GM19043 (cell line): ENCODE measurements around the gene KRT81.
"Not testable (repeated sequence)": the region's sequence is repeated elsewhere in the genome, so short reads cannot be mapped to it uniquely, and the experiment has no call there.

Experiments used
- ATAC-seq: cut with Tn5 transposase; IDR thresholded peaks from one replicate; pipeline ENCODE4 v1.9.1; 2021; ENCODE audit warnings: low read depth; ENCODE audit not compliant: unreplicated experiment

KRT81 gene

DNA sequence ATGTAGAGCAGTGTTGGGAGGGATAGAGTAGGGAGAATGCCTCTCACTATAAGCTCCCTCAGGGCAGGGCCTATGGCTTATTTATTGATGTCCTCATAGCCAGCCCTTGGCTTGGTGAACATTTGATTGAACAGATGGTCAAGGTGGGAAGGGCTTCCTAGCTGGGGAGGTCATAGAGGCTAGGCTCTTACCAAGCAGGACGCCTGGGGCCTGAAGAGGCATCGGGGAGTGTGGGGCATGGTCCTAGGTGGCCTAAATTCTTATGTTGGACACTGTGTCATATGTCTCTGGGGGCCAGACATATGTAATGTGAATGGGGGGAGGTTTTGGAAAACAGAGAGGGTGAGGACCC, 34.8 kb downstream of the KRT81 start:
- ATAC-seq, result no peak

DNA sequence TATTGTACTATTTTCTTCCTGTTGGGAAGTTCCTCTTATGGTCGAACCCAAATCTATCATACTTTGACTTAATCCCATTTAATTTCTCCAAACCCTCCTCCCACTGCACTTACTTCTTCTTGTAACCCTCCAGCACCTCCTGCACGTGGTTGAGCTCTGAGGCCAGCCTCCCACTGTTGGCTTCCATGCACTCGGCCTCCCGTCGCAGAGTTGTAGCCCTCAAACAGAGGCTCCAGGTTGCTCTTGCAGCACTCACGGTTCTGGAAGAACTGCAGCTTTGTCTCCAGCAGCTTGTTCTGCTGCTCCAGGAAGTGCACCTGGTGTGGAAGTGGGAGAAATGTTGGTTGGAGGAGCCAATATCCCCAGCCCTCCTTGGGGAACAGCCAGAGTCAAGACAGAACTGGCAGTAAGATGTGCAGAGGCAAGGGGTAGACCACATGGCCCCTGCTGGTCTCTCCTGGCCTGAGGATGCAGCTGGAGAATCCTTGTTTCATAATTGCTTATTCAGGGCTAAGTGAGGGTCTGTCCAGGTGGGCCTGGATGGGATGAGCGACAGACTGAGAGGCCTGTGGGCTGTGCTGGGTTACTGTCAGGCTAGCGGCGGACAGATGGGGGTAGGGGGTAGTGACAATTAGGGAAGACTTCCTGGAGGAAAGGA, 35.3 kb downstream of the KRT81 start:
- ATAC-seq, result no peak

DNA sequence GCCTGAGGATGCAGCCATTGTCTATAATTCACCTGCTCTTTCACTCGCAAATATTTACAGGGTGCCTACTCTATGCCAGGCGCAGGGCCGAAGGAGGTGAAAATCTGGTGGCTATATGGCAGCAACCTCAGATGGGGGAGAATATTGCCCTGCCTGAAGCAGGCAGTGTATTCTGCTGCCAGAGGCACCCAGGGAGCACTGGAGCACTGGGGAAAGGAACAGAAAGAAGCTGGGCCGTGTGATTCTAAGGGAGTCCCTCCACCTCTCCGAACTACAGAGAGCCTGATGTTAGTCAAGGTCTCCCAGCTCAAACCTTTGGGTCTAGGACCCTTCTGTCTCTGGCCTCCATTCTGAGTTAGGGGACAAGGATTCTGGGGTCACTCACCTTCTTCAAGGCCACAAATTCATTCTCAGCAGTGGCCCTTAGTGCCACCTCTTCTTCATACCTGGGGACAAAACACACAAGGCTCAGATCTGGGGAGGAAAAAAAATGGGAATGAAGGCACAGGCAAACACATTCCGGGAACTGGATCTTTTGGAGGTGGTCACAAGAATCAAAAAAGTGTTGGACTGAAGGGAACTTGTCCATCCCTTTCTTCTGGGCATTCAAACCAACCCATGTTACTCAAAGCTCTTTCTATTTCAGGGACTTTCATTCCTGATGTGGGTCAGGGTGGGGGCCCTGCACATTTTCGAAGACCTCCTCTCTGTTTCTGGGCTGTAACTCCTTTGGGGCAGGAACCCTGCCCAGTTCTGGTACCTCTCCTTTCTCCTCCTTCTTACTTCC, 36.2 kb downstream of the KRT81 start:
- ATAC-seq, result no peak

DNA sequence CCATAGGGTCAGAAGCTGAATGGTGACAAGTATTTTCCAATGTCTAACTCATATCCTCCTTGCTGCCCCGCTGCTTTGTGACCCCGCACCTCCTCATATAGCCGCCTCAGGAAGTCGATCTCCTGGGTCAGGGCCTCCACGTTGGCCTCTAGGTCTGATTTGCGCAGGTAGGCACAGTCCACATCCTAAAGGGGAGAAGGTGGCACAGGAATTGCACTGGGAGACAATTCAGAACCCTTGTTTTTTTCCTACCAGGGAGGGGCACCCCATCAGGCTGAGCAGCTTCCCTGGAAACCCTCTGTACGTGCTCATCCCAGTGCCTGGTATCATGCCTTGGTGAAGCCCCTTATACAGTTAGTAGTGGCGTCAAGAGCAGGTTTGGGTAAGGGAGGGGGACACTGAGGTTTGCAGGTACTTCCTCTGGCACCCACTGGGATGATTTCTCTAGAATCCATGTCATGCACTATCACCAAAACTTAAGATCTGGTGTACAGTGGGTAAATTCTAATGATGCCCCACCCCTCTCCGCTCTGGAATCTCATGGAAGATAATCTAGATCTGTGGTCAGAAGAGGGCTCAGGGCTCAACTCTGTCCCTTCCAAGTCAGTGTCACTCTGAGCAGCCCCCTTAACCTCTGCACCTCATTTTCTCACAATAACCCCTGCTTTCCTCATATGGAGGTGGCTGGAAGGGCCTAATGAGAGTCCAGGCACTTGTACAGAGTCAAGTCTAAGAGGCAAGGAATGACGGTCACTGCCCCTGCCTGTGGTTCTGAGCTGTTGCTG, 37.0 kb downstream of the KRT81 start:
- ATAC-seq, result no peak

DNA sequence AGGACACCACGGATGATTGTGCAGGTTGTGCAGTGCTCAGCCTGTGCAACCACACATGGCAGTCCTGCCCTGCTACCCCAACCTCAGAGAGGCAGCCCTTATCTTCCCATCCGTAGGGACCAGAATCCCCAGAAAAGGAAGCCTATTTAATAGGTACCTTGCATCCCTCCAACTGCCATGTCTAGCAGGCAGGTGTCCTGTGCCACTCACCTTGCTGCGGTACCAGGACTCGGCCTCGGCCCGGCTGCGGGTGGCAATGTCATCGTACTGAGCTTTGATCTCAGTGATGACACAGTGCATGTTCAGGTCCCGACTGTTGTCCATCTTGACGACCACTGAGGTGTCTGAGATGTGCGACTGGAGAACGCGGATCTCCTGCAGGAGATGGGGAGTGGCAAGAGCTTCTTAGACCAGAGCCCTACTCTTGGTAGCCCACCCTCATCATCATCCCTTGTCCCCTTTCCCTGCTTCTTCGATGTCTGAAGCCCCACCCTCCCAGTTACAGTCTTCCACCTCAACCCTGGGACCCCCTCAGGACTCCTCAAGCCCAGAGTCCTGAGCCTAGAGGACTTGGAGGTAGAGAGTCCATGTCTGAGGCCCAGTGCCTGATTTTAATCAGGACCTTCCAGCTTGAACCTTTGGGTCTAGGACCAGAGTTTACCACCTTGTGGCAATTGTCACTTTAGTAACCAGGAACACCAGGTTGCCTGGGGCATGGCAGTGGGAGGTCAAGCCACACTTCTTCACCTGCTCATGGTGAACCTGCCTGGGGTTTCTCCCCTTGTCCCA, 37.7 kb downstream of the KRT81 start:
- ATAC-seq, result no peak

DNA sequence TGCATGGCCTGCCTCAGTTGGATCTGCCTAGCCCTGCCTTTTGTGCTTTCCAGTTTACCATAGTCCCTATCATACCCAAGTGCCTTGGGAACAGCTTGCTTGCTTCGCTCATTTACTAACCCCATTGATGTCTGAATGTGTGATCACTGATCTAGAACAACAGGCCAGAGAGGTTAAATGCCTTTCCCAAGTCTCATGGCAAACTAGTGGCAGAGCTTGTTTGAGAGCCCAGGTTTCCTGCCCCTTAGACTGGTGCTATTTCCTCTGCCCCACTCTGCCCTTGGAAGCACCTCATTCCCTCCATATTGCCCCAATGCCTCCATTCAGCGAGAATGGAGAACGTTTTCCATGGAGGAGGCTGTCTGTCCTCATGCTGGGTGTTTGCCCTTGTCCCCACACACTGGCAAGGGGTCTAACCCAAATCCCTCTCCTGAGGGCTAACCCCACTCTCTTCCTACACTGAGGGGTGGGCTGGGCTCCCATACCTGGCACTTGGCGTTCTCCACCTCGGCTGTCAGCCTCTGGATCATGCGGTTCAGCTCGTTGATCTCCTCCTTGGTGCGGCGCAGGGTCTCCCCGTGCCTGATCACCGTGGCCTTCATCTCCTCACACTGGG, 38.5 kb downstream of the KRT81 start:
- no peak for ATAC-seq

DNA sequence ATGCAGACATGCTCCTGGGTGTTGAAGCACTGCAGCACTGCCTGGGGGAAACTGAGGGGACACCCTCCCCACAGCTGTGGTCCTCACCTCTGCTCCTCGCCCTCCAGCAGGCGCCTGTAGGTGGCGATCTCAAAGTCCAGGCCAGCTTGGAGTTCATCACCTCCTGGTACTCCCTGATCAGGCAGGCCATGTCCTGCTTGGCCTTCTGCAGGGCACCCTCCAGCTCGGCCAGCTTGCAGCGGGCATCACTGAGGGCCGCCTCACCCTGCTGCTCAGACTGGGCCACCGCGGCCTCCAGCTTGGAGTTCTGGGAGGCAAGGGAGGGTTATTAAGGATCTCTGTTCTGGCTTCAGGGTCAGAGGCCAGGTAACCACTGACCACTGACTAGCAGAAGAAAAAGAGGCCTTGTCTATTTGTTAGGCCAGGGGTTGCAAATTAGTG, 39.1 kb downstream of the KRT81 start:
- ATAC-seq, result not testable (repeated sequence)

DNA sequence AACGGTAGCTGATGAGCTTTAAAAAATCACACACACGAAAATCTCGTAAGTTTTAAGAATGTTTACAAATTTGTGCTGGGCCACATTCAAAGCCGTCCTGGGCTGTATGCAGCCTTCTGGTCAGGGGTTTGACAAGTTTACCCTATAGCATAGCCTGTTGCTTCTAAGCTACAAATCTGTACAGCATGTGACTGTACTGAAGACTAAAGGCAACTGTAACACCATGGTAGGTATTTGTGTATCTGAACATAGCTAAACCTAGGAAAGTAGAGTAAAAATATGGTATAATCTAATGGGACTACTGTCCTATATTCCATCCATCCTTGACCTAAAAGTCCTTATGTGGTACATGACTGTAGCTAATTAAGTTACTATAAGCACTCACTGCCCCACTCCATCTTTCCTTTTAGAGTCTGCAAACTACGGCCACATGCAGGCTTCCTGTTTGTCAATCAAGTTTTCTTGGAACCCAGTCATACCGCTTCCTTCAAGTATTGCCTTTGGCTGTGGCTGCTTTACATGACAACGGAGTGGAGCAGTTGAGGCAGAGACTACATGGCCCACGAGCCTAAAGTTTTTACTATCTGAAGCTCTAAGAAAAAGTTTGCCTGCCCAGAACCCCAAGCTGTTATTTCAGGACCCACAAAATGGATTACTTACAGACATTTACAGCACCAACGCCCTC, 39.8 kb downstream of the KRT81 start:
- ATAC-seq, result no peak

DNA sequence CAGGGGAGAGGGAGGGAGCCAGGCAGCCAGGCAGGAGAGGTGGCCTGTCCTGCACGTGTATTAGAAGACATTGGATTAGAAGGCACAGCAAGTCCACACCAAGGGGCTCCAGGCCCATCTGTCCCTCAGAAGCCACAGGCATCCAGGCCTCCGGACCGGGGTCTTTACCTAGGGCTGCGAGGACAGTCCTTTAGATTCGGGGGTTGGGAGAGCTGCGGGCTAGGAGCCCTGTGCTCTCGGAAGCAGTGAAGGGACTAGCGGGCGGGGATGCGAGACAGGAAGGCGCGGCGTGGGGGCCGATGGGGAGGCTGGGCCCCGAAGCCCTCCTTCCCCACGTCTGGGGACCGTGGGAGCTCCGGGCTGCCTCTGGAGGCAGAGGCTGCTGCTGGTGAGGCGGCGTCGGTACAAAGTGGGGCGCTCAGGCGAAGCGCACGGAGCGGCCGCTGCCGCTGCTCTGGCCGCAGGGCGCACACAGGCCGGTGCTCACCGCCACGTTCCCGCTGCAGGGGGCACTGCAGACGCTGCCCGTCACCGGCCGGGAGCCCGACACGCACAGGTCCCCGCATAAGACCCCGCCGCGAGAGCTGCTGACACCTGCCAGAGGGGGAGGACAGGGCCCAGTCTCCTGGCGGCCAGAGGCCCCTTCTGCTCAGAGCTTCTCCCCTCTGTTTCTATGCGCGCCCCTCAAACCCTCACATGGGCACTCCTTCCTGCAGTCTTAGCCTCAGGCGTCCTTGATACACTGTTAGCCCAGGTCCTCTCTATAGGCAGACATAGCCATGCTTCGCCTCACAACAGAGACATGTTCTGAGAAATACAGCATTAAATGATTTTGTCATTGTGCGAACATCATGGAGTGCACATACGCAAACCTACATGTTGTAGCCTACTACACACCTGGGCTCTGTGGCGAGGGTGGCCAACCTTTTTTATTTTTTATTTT, 41.0 kb downstream of the KRT81 start:
- ATAC-seq, result no peak

DNA sequence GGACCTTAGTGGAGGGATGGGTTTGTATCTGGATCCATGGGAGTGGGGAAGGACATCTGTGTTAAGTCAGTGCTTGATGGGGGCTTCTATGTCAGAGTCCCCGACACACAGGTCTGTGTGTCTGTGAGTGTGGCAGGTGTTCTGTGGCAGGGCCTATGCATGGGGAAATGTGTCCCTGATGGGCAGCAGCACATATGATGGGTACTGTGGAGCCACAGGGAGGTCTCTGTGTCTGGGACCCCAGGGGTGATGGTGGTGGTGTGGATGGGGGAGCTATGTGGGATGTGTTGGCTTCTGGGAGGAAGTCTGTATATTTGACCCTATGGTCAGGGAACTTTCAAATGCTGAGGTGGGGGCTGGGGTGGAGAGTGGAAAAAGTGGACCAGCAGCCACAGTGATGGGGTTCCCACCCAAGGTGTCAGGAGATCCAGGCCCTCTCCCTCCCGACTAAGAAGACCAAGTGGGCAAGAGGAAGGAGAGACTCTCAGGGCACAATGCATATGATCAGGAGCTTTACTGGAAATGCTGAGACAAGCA, 41.8 kb downstream of the KRT81 start:
- no peak for ATAC-seq

DNA sequence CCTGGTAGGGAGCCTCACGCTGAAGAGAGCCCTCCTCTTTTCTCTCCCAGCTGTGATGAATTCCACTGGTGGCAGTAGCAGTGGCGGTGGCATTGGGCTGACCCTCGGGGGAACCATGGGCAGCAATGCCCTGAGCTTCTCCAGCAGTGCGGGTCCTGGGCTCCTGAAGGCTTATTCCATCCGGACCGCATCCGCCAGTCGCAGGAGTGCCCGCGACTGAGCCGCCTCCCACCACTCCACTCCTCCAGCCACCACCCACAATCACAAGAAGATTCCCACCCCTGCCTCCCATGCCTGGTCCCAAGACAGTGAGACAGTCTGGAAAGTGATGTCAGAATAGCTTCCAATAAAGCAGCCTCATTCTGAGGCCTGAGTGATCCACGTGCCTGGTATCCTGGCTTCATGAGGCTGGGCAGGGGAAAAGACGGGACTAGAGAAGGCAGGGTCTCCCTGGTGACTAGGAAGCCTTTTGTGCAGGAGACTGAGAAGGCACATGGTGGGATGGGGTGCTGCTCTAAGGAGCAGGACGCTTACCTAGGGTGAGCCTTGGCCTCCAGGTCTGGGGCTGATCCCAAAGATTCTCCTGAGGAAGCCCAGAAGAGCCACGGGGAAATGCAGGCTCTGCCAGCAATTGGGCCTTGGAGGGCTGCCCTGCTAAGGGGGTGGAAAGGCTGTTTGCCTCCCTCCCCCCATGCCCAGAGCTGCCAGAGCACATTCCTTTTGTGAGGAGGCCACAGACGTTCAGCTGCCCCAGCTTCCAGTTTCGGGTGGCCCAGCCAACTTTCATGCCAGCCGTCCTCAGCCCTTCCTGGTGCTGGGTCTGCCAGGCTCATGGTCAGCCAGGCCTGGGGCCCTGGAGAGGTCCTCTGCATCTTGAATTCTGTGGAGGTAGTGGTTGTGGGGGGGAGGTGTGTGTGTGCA, 42.5 kb downstream of the KRT81 start:
- no peak for ATAC-seq

DNA sequence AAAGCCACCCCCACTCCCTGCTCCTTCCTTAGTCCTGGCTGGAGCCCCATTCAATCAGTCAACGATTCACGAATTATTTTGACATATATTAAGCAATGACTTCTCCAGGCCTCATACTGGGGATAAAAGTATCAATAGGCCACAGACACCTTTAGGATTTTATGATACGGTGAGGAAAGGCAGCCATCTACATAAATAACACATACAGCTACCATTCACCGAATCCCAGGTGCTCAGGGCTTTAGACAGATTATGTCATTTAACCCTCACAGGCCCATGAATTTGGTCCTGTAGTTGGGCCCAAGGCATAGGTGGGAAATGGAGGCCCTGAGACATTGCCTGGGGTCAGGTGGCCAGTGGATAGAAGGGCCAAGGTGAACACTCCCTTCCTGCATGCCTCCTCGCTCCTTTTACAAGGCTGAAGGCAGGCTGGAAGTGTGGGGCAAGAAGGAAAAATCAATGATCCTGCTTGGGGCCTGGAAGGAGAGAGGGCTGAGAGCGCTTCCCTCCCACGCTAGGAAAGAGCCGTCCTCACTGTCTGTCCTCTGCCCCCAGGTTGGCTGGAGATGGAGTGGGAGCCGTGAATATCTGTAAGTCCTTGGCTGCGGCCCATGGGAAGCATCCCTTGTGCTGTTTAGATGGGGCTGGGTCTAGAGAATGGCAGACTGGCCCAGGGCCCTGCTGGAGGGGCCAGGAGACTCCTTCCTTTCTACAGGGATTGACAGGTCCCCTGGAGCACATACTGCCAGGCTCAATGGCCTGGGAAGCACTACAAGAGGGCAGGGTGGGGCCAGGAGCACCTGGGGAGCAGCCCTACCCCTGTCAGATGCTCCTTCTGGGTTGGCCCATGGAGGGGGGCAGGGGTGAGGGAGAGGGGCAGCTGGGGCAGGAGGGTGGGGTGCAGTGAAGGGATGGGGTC, 43.5 kb downstream of the KRT81 start:
- ATAC-seq, result no peak

DNA sequence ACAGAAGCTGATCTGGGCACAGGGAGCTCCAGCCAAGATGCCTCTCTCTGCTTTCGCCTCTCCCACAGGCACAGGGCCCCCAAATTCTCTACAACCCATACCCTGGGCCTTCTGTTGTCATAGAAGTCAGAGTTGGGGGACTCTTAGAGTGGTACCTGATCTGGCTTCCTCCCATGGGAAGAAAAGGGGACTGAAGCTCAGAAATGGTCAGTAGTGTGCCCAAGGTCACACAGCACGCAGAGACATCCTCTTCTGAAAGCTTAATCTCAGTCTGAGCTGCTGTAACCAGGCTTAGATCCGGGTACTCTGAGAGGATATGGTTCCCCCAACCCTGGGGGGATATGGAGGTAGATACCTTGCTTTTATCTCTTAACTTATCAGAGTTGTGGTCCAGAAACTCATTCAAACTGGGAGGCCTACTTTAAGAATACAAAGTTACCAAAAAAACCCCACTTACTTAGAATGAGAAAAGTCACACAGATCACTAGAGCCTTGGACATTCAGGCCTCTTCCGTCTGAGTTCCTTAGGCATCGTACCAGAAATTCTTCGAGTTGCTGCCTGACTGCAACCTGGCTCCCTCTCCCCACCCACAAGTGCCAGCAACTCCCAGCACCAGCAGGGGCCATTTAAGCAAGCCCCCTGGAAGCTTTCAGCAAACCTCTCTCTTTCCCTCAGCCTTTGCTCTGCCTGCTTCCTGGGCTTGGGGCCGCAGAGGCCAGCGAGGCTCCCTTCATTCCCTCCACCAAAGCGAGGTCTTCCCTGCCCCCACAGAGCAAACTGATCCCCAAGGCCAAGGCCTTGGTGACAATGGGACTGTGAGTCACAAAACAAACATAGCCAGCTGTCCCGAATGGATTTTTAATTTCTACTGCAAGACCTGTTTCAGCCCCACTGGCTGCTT, 44.4 kb downstream of the KRT81 start:
- ATAC-seq, result no peak

DNA sequence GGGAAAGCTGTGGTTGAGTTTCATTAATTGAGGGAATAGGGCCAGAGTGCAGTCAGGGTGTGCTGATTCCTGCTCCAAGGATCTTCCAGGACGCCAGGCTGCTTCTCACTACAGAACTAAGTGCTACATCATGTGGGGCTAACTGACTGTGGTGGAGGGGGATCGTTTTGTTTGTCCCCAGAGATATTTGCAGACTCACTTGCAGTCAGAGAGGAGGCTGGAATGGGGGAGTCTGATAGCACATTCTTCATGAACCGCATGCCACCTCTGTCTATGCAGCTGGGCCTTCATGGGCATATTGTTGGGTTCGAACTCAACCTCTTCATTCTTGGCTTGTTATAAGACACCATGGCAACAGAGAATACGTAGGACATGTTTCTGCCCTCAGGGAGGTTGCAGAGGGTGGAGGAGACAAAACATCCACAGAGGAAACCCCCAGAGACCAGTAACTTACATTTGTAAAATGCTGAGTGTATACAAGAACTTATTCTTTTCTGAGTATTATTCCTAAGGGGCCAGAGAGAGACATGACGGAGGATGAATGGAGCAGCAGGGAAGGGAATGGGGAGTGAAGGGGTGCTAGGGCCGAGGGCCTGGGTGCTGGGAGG, 45.3 kb downstream of the KRT81 start:
- no peak for ATAC-seq
